Smooth muscle cell (in vitro differentiated cells): Measurements from ENCODE around the gene CDC34. TPM values are rescaled to one million over a fixed set of nuclear protein-coding genes. Genes with fewer than 3 reads are reported as not detected.

ENCODE experiments used
- DNase-seq: peaks from one replicate; lab custom pipeline; 2025; ENCODE audit not compliant: unreplicated experiment; lab: John Stamatoyannopoulos, UW
- H2AFZ ChIP-seq: fragments of 200-600 bp; sonication (generic); 2 replicates; pipeline ENCODE4 v1.6.0; 2016; ENCODE audit warnings: antibody characterized with exemption, low read depth, mild to moderate bottlenecking
- H3F3A ChIP-seq: fragments of 200-600 bp; sonication (generic); 2 replicates; pipeline ENCODE4 v1.6.0; 2017; ENCODE audit warnings: antibody characterized with exemption, low read depth
- H3K27ac ChIP-seq: fragments of 200-600 bp; sonication (generic); 2 replicates; pipeline ENCODE4 v1.5.1; 2016; ENCODE audit warnings: low read depth, mild to moderate bottlenecking
- H3K27me3 ChIP-seq: fragments of 200-600 bp; sonication (generic); 2 replicates; pipeline ENCODE4 v1.6.1; 2016; ENCODE audit warnings: low read depth, mild to moderate bottlenecking
- H3K36me3 ChIP-seq: fragments of 200-600 bp; sonication (generic); 2 replicates; pipeline ENCODE4 v1.5.1; 2016; ENCODE audit warnings: low read depth
- H3K4me1 ChIP-seq: fragments of 200-600 bp; sonication (generic); 2 replicates; pipeline ENCODE4 v1.5.1; 2016; ENCODE audit warnings: low read depth
- H3K4me2 ChIP-seq: fragments of 200-600 bp; sonication (generic); 2 replicates; pipeline ENCODE4 v1.6.0; 2016; ENCODE audit warnings: mild to moderate bottlenecking
- H3K4me3 ChIP-seq: fragments of 200-600 bp; sonication (generic); 2 replicates; pipeline ENCODE4 v1.5.1; 2016; ENCODE audit warnings: mild to moderate bottlenecking
- H3K79me2 ChIP-seq: fragments of 200-600 bp; sonication (generic); 2 replicates; pipeline ENCODE4 v1.6.0; 2016; ENCODE audit warnings: low read depth, mild to moderate bottlenecking
- H3K9ac ChIP-seq: fragments of 200-600 bp; sonication (generic); 2 replicates; pipeline ENCODE4 v1.6.0; 2016; ENCODE audit warnings: low read depth
- H3K9me3 ChIP-seq: fragments of 200-600 bp; sonication (generic); replicated peaks from 2 replicates; pipeline ENCODE4 v1.5.1; 2016; ENCODE audit warnings: low read depth
- H4K20me1 ChIP-seq: fragments of 200-600 bp; sonication (generic); 2 replicates; pipeline ENCODE4 v1.6.0; 2016; ENCODE audit warnings: low read depth
- CTCF ChIP-seq: fragments of 200-600 bp; sonication (generic); IDR thresholded peaks from 2 replicates; pipeline ENCODE4 v1.5.1; 2017; ENCODE audit warnings: borderline replicate concordance, mild to moderate bottlenecking, antibody characterized with exemption; ENCODE audit not compliant: insufficient read depth, poor library complexity, severe bottlenecking
- WGBS: methylation state at CpG from one replicate; pipeline ENCODE4 v1.1.7; 2016; ENCODE audit warnings: low lambda C conversion rate; 5-methylcytosine and 5-hydroxymethylcytosine counted together
- polyA plus RNA-seq: library from polyadenylated mRNA; unstranded; fragments of >200 nt; fragmentation: Nextera tagmentation; extraction: Ambion mirVana; gene quantifications from 2 replicates; pipeline ENCODE4 v1.2.1, GENCODE V29; 2016
- total RNA-seq: library from RNA; depleted of rRNA; stranded (reverse); fragments of >200 nt; gene quantifications from 2 replicates; pipeline ENCODE4 v1.2.3, GENCODE V29; 2014

The CDC34 gene
- total and polyA plus RNA-seq, 2 experiments from 2014 or later, result 67.7 to 151 TPM

- no peaks in the 10 kb centered on the region for H4K20me1 ChIP-seq
- peaks cover 7% of the 10 kb centered on the region for H3K27me3 ChIP-seq
- H3K27ac ChIP-seq, result no peak overlapping the region
- no peak overlapping the region for H3K4me2 ChIP-seq
- H2AFZ ChIP-seq, result no peak overlapping the region
- no peaks in the 10 kb centered on the region for H3K9me3 ChIP-seq
- no peak overlapping the region for H3K4me3 ChIP-seq
- no peak for TF ChIP-seq CTCF
- H3K36me3 ChIP-seq, result no peaks in the 10 kb centered on the region
- H3K79me2 ChIP-seq, result no peaks in the 10 kb centered on the region
- peaks cover 8% of the 10 kb centered on the region for H3K4me1 ChIP-seq
- H3K9ac ChIP-seq, result no peak overlapping the region
- H3F3A ChIP-seq, result peaks cover 8% of the 10 kb centered on the region
- 91% methylated on average over 10 of the region's 19 CpGs for WGBS
- no peak for DNase-seq
These were observed 39.4 kb upstream of the CDC34 start for GRCh38 chr19:492091-492531.

DNA sequence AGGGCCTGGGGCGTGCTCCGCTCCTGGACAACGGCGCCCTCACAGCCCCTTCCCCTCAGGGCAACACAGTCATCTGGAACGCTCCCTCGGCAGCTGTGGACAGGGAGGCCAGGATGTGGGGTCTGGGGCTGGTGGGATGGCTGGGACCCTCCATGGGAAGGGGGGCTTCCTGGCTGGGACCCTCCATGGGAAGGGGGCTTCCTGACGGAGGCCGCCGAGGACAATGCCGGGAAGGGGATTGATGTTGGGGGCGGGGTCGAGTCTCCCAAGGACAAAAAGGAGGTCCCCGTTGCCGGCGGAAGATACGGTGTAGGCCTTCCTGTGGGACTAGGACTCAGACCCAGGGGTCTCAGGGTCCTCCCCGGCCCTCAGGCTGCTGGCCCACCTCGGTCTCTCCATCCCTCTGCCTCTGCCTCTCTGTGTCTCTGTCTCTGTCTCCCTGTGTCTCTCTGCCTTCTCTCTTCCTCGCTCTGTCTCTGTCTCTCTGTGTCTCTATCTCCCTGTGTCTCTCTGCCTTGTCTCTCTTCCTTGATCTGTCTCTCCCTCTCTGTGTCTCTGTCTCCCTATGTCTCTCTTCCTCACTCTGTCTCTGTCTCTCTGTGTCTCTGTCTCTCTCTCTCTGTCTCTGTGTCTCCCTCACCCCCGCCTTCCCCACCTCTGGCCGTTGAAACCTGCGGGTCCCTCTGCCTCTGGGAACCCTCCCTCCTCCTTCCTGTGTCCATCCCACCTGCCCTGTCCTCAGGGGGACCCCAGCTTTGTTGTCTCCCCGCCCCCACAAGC is 38.0 kb upstream of the CDC34 start:
- Histone ChIP-seq H4K20me1 (no peaks in the 10 kb centered on the region), H3K9me3 (no peaks in the 10 kb centered on the region), H3F3A (peaks cover 5% of the 10 kb centered on the region), H3K27ac (no peak overlapping the region), H3K27me3 (peaks cover 21% of the 10 kb centered on the region), H3K36me3 (no peaks in the 10 kb centered on the region), H3K79me2 (no peaks in the 10 kb centered on the region), H2AFZ (no peak overlapping the region), H3K4me2 (no peak overlapping the region), H3K4me3 (no peak overlapping the region), H3K4me1 (peaks cover 8% of the 10 kb centered on the region), H3K9ac (no peak overlapping the region)
- no peak for TF ChIP-seq CTCF
- no peak for DNase-seq
- 88% methylated on average over 23 of the region's 23 CpGs for WGBS

GRCh38 chr19:494171-495080 is 37.1 kb upstream of the CDC34 start:
- H3K36me3 ChIP-seq, result no peaks in the 10 kb centered on the region
- H3K27me3 ChIP-seq, result peaks cover 29% of the 10 kb centered on the region
- H4K20me1 ChIP-seq, result no peaks in the 10 kb centered on the region
- H2AFZ ChIP-seq, result no peak overlapping the region
- H3K9me3 ChIP-seq, result no peaks in the 10 kb centered on the region
- TF ChIP-seq CTCF, result no peak
- WGBS, result 75% methylated on average over 18 of the region's 22 CpGs
- no peak overlapping the region for H3K4me2 ChIP-seq
- no peak overlapping the region for H3K9ac ChIP-seq
- H3K4me3 ChIP-seq, result no peak overlapping the region
- no peaks in the 10 kb centered on the region for H3K79me2 ChIP-seq
- no peak for DNase-seq
- H3K4me1 ChIP-seq, result peaks cover 8% of the 10 kb centered on the region
- H3K27ac ChIP-seq, result no peak overlapping the region
- H3F3A ChIP-seq, result peaks cover 5% of the 10 kb centered on the region
